GM23248 (cell line): ENCODE data around the gene CASQ2. TPM values are rescaled to one million over a fixed set of nuclear protein-coding genes. Genes with fewer than 3 reads are reported as not detected.
A peak's percentile ranks its signal among the peaks of the same experiment; 100 is the strongest.

Source experiments
- DNase-seq: peaks from one replicate; pipeline ENCODE4 v3.0.0-alpha.2; 2015
- H2AFZ ChIP-seq: fragments of 200-600 bp; sonication (generic); 2 replicates; pipeline ENCODE4 v1.6.1; 2016; ENCODE audit warnings: antibody characterized with exemption
- H3F3A ChIP-seq: fragments of 200-600 bp; sonication (generic); 2 replicates; pipeline ENCODE4 v1.6.1; 2016; ENCODE audit warnings: mild to moderate bottlenecking, antibody characterized with exemption, mixed run types; ENCODE audit not compliant: insufficient read depth
- H3K27ac ChIP-seq: fragments of 200-600 bp; sonication (generic); 2 replicates; pipeline ENCODE4 v1.5.1; 2016; ENCODE audit warnings: mild to moderate bottlenecking
- H3K27me3 ChIP-seq: fragments of 200-600 bp; sonication (generic); replicated peaks from 2 replicates; pipeline ENCODE4 v1.6.1; 2016; ENCODE audit warnings: mild to moderate bottlenecking; ENCODE audit not compliant: insufficient read depth
- H3K36me3 ChIP-seq: fragments of 200-600 bp; sonication (generic); 2 replicates; pipeline ENCODE4 v1.6.1; 2016; ENCODE audit warnings: low read depth, mild to moderate bottlenecking
- H3K4me1 ChIP-seq: fragments of 200-600 bp; sonication (generic); 2 replicates; pipeline ENCODE4 v1.6.1; 2016; ENCODE audit warnings: mild to moderate bottlenecking; ENCODE audit not compliant: insufficient read depth
- H3K4me2 ChIP-seq: fragments of 200-600 bp; sonication (generic); one replicate; pipeline ENCODE4 v1.6.1; 2016; ENCODE audit warnings: mild to moderate bottlenecking; ENCODE audit not compliant: unreplicated experiment
- H3K4me3 ChIP-seq: fragments of 200-600 bp; sonication (generic); 2 replicates; pipeline ENCODE4 v1.5.1; 2016; ENCODE audit warnings: mild to moderate bottlenecking
- H3K79me2 ChIP-seq: fragments of 200-600 bp; sonication (generic); 2 replicates; pipeline ENCODE4 v1.6.1; 2016; ENCODE audit warnings: mild to moderate bottlenecking; ENCODE audit not compliant: insufficient read depth
- H3K9ac ChIP-seq: fragments of 200-600 bp; sonication (generic); 2 replicates; pipeline ENCODE4 v1.6.1; 2016; ENCODE audit warnings: mild to moderate bottlenecking
- H3K9me2 ChIP-seq: fragments of 200-600 bp; sonication (generic); 2 replicates; pipeline ENCODE4 v1.6.1; 2016; ENCODE audit warnings: mixed run types, mild to moderate bottlenecking, moderate library complexity; ENCODE audit not compliant: insufficient read depth
- H3K9me3 ChIP-seq: fragments of 200-600 bp; sonication (generic); one replicate; pipeline ENCODE4 v1.6.1; 2017; ENCODE audit warnings: low read depth
- H4K20me1 ChIP-seq: fragments of 200-600 bp; sonication (generic); 2 replicates; pipeline ENCODE4 v1.6.0; 2016; ENCODE audit not compliant: insufficient read depth
- EZH2 ChIP-seq: fragments of 200-600 bp; sonication (generic); IDR thresholded peaks from 2 replicates; pipeline ENCODE4 v1.6.1; 2018; ENCODE audit warnings: antibody characterized with exemption, mild to moderate bottlenecking; ENCODE audit not compliant: insufficient read depth, poor library complexity, severe bottlenecking
- EZH2phosphoT487 ChIP-seq: fragments of 200-600 bp; sonication (generic); IDR thresholded peaks from 2 replicates; pipeline ENCODE4 v1.6.1; 2018; ENCODE audit warnings: antibody characterized with exemption, moderate library complexity, mild to moderate bottlenecking, low read depth; ENCODE audit not compliant: insufficient read depth
- WGBS, 2 experiments: methylation state at CpG; one replicate each; pipeline ENCODE4 v1.1.6; 2015 to 2017; ENCODE audit warnings: low lambda C conversion rate in 2 of 2, low coverage in 1 of 2; ENCODE audit errors: missing lambda C conversion rate in 2 of 2; 5-methylcytosine and 5-hydroxymethylcytosine counted together
- in situ Hi-C: fragments of 300-500 bp; cut with MboI; formaldehyde crosslinking; loops from 2 replicates; pipeline ENCODE4 v1.15.0; 2020
- polyA plus RNA-seq: library from polyadenylated mRNA; unstranded; fragments of >200 nt; fragmentation: Nextera tagmentation; extraction: Ambion mirVana; gene quantifications from 2 replicates; pipeline ENCODE4 v1.2.1, GENCODE V29; 2016
- total RNA-seq: library from RNA; depleted of rRNA; stranded (reverse); fragments of >200 nt; shearing (Covaris generic); gene quantifications from 2 replicates; pipeline ENCODE4 v1.2.3, GENCODE V29; 2014

Gene CASQ2
- total and polyA plus RNA-seq, 2 experiments from 2014 or later = not detected

GRCh38 chr1:115755456-115756370 is 12.8 kb downstream of the CASQ2 start:
- Histone ChIP-seq H2AFZ (no peak overlapping the region), H3K4me2 (no peak overlapping the region), H3K9me3 (no peaks in the 10 kb centered on the region), H3K9me2 (no peaks in the 10 kb centered on the region), H3K36me3 (no peaks in the 10 kb centered on the region), H3F3A (no peaks in the 10 kb centered on the region), H4K20me1 (no peaks in the 10 kb centered on the region), H3K4me1 (no peaks in the 10 kb centered on the region), H3K4me3 (no peak overlapping the region), H3K27me3 (peaks cover 13% of the 10 kb centered on the region), H3K9ac (no peak overlapping the region), H3K79me2 (no peaks in the 10 kb centered on the region), H3K27ac (no peak overlapping the region)
- TF ChIP-seq EZH2phosphoT487 (no peak), EZH2 (no peak)
- in situ Hi-C loops = no loop called here
- DNase-seq = no peak
- WGBS, 2 experiments = 53 to 56% methylated on average over 8 of the region's 8 CpGs

- no peak for DNase-seq
- H3K27ac ChIP-seq = no peak overlapping the region
- no peaks in the 10 kb centered on the region for H3F3A ChIP-seq
- no peaks in the 10 kb centered on the region for H4K20me1 ChIP-seq
- no peak overlapping the region for H3K4me3 ChIP-seq
- no peak overlapping the region for H3K9ac ChIP-seq
- H3K9me3 ChIP-seq = no peaks in the 10 kb centered on the region
- TF ChIP-seq EZH2 (no peak), EZH2phosphoT487 (no peak)
- H3K79me2 ChIP-seq = no peaks in the 10 kb centered on the region
- H3K4me2 ChIP-seq = no peak overlapping the region
- no peaks in the 10 kb centered on the region for H3K9me2 ChIP-seq
- H3K36me3 ChIP-seq = no peaks in the 10 kb centered on the region
- WGBS, 2 experiments = 57 to 72% methylated on average over 7 to 8 of the region's 8 CpGs
- in situ Hi-C loops = no loop called here
- no peak overlapping the region for H2AFZ ChIP-seq
- peaks cover 16% of the 10 kb centered on the region for H3K27me3 ChIP-seq
- no peaks in the 10 kb centered on the region for H3K4me1 ChIP-seq
Measured at GRCh38 chr1:115753830-115754229, 14.7 kb downstream of the CASQ2 start.

GRCh38 chr1:115753361-115753760 is 15.2 kb downstream of the CASQ2 start:
- H3K4me1 ChIP-seq = no peaks in the 10 kb centered on the region
- no peaks in the 10 kb centered on the region for H3F3A ChIP-seq
- no peak overlapping the region for H3K4me2 ChIP-seq
- H3K4me3 ChIP-seq = no peak overlapping the region
- H3K36me3 ChIP-seq = no peaks in the 10 kb centered on the region
- no peaks in the 10 kb centered on the region for H3K79me2 ChIP-seq
- no peak overlapping the region for H3K9ac ChIP-seq
- peaks cover 16% of the 10 kb centered on the region for H3K27me3 ChIP-seq
- no peak overlapping the region for H2AFZ ChIP-seq
- in situ Hi-C loops = no loop called here
- no peaks in the 10 kb centered on the region for H3K9me2 ChIP-seq
- no peaks in the 10 kb centered on the region for H4K20me1 ChIP-seq
- 64 to 65% methylated on average over 7 of the region's 7 CpGs for WGBS, 2 experiments
- no peak for TF ChIP-seq EZH2
- TF ChIP-seq EZH2phosphoT487 = no peak
- no peak for DNase-seq
- H3K9me3 ChIP-seq = no peaks in the 10 kb centered on the region
- no peak overlapping the region for H3K27ac ChIP-seq

GRCh38 chr1:115748401-115749150 is 19.9 kb downstream of the CASQ2 start:
- no peak overlapping the region for H2AFZ ChIP-seq

More at GRCh38 chr1:115748401-115749150, 19.9 kb downstream of the CASQ2 start:
- H3K36me3 ChIP-seq = no peaks in the 10 kb centered on the region
- in situ Hi-C loops = no loop called here
- H3K4me1 ChIP-seq = no peaks in the 10 kb centered on the region
- WGBS, 2 experiments = 53 to 54% methylated on average over 5 of the region's 5 CpGs
- no peaks in the 10 kb centered on the region for H3K79me2 ChIP-seq
- no peaks in the 10 kb centered on the region for H3F3A ChIP-seq
- H3K9ac ChIP-seq = no peak overlapping the region
- no peaks in the 10 kb centered on the region for H4K20me1 ChIP-seq
- H3K9me2 ChIP-seq = no peaks in the 10 kb centered on the region
- H3K4me2 ChIP-seq = no peak overlapping the region
- peak; percentile 65 for DNase-seq
- H3K9me3 ChIP-seq = no peaks in the 10 kb centered on the region
- H3K4me3 ChIP-seq = no peak overlapping the region
- peaks cover 23% of the 10 kb centered on the region for H3K27me3 ChIP-seq
- H3K27ac ChIP-seq = no peak overlapping the region
- no peak for TF ChIP-seq EZH2phosphoT487
- TF ChIP-seq EZH2 = no peak
